ENCODE results near the gene OAS2.

The OAS2 gene

GRCh38 chr12:112967306-112967705 is 11.0 kb upstream of the OAS2 start:
- TF ChIP-seq CTCF (IDR thresholded peaks at IDR 0.05; ENCODE audit: extremely low read depth, missing control alignments): no peak
- no peak for DNase-seq (ENCODE audit: low spot score)

- no peak for TF ChIP-seq CTCF (IDR thresholded peaks at IDR 0.05; ENCODE audit: extremely low read depth, missing control alignments)
- DNase-seq (ENCODE audit: low spot score): no peak
Observed at GRCh38 chr12:112967858-112968257, 10.5 kb upstream of the OAS2 start.

GRCh38 chr12:112969547-112970306 is 8.6 kb upstream of the OAS2 start:
- no peak for TF ChIP-seq CTCF (IDR thresholded peaks at IDR 0.05; ENCODE audit: extremely low read depth, missing control alignments)
- DNase-seq (ENCODE audit: low spot score): no peak

GRCh38 chr12:112970391-112970790 is 7.9 kb upstream of the OAS2 start:
- no peak for TF ChIP-seq CTCF (IDR thresholded peaks at IDR 0.05; ENCODE audit: extremely low read depth, missing control alignments)
- no peak for DNase-seq (ENCODE audit: low spot score)

GRCh38 chr12:112971248-112971647 is 7.1 kb upstream of the OAS2 start:
- no peak for DNase-seq (ENCODE audit: low spot score)
- TF ChIP-seq CTCF (IDR thresholded peaks at IDR 0.05; ENCODE audit: extremely low read depth, missing control alignments): no peak

- TF ChIP-seq CTCF (IDR thresholded peaks at IDR 0.05; ENCODE audit: extremely low read depth, missing control alignments): no peak
- DNase-seq (ENCODE audit: low spot score): no peak
Observed at GRCh38 chr12:112973011-112973735, 5.1 kb upstream of the OAS2 start.

GRCh38 chr12:112973818-112974231 is 4.5 kb upstream of the OAS2 start:
- TF ChIP-seq CTCF (IDR thresholded peaks at IDR 0.05; ENCODE audit: extremely low read depth, missing control alignments): no peak
- no peak for DNase-seq (ENCODE audit: low spot score)

Data from GM20000 (cell line).